Measurements from ENCODE around the gene RNH1.
A peak's percentile ranks its signal among the peaks of the same experiment; 100 is the strongest.
"Not testable (repeated sequence)": the region's sequence is repeated elsewhere in the genome, so short reads cannot be mapped to it uniquely, and the experiment has no call there.

The RNH1 gene

GRCh38 chr11:473962-474785 is 32.9 kb downstream of the RNH1 start:
- DNase-seq: peak; percentile 63

- DNase-seq: no peak
Observed at GRCh38 chr11:473415-473814, 33.6 kb downstream of the RNH1 start.

DNA sequence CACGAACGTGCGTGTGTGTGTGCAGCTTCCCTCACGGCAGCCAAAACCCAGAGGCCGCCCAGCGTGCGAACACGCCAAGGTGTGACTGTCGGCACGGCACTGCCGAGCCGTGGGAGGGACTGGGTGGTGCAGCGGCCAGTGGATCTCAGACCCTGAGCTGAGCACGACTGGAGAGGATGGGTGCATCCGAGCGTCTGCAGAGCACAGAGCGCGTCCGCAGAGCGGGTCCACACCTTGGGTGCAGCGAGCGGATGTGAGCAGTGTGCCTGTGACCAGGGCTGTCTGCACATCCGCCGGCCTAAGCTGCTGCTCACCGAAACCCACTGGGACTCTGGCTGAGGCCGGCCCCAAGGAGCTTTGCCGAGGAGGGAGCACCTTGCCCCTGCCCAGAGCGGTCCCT is 34.2 kb downstream of the RNH1 start:
- DNase-seq: no peak

GRCh38 chr11:472272-472671 is 34.8 kb downstream of the RNH1 start:
- no peak for DNase-seq

DNA sequence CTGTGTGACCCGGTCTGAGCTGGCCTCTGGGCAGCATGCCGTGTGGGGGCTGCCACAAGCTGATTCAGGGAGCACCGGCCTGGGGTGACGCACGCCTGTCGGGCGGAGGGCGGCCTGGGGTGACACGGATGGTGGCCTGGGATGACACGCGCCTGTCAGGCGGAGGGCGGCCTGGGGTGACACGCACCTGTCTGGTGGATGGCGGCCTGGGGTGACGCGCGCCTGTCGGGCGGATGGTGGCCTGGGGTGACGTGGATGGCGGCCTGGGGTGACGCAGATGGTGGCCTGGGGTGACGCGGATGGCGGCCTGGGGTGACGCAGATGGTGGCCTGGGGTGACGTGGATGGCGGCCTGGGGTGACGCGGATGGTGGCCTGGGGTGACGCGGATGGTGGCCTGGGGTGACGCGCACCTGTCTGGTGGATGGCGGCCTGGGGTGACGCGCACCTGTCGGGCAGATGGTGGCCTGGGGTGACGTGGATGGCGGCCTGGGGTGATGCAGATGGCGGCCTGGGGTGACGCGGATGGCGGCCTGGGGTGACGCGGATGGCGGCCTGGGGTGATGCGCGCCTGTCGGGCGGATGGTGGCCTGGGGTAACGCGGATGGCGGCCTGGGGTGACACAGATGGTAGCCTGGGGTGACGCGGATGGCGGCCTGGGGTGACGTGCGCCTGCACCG is 35.4 kb downstream of the RNH1 start:
- DNase-seq: no peak

- no peak for DNase-seq
Observed at GRCh38 chr11:469684-470560, 37.1 kb downstream of the RNH1 start.

DNA sequence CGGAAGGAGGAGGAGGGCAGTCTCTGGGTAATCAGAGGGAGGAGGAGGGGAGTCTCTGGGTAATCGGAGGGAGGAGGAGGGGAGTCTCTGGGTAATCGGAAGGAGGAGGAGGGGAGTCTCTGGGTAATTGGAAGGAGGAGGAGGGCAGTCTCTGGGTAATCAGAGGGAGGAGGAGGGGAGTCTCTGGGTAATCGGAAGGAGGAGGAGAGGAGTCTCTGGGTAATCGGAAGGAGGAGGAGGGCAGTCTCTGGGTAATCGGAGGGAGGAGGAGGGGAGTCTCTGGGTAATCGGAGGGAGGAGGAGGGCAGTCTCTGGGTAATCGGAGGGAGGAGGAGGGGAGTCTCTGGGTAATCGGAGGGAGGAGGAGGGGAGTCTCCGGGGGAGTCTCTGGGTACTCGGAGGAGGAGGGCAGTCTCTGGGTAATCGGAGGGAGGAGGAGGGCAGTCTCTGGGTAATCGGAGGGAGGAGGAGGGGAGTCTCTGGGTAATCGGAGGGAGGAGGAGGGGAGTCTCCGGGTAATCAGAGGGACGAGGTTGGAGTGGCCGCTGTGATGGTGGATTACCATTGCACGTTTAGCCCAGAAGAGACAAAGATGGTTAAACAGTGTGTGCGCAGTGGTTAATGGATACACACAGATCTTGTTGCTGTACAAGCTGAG is 37.9 kb downstream of the RNH1 start:
- DNase-seq: not testable (repeated sequence)

DNA sequence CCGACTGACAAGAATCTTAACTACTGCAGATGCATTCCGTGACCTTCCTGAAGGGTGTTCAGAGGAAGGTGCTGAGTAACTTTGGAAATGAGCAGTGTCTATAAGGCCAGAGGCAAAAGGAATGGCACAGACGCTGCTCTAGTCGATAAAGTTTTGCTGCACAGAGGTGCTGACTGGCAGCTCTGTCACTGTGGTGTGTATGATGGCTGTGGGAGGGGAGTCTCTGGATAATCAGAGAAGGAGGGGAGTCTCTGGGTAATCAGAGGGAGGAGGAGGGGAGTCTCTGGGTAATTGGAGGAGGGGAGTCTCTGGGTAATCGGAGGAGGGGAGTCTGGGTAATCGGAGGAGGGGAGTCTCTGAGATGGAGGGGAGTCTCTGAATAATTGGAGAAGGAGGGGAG is 38.5 kb downstream of the RNH1 start:
- DNase-seq: no peak

GRCh38 chr11:468036-468435 is 39.0 kb downstream of the RNH1 start:
- DNase-seq: no peak

- DNase-seq: no peak
Observed at GRCh38 chr11:465896-466530, 41.0 kb downstream of the RNH1 start.

GRCh38 chr11:464316-464715 is 42.7 kb downstream of the RNH1 start:
- DNase-seq: no peak

GRCh38 chr11:462107-462890 is 44.7 kb downstream of the RNH1 start:
- DNase-seq: no peak

DNA sequence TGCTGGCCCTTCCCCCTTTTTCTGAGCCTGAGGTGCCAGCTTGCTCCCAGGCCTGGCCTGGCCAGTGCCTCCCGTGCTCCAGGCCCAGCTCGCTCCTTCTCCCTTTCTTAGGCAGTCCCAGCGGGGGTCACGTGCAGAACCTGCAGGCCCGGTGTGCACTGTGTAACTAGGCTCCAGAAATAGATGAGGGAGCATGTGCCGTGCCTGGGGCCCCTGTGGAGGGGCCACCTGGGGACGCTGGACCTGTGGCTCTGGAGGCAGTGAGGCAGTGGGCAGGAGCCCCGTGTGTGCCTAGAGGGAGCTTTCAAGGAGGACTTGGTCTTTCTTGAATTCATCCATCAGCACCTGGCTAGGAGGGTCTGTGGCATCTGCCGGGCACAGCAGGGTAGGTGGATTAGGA is 45.4 kb downstream of the RNH1 start:
- no peak for DNase-seq

DNA sequence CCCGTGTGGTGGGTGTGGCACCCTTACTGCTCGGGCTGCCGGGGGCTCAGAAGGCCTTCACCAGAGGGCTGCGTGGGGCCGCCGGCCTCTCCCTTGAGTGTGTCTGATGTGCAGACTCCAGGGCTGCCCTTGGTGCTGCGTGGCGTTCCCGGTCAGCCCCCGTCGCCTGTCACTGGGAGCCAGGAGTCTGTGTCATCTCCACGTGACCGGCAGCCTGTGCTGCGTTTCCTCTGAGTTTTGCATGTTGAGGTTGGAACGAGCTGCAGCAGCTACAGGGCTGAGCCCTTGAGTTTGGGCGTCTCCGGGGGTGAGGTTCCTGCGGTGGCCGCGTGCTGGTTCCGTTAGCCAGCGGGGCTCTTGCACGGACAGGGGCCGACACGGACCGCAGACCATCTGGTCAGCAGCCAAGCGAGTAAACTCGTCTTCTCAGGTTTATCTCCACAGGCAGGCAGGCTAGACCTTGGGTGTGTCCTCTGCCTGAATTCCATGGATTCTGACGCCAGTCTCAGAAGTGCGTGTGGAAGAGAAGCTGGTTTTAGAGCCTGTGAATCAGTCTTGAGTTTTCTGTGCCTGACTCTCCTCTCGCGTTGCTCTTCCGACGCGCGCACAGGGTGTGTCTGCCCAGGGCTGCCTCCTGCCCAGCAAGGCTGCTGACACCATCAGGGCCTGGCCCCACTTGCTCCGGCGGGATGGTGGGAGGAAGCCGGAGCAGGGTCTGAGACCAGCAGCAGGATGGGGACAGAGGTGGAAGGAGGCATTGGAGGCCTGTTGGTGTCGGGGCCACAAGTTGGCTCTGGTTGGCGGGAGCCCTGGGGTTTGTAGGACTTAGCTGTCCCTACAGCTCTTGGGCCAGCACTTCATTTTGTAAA is 46.5 kb downstream of the RNH1 start:
- no peak for DNase-seq

DNA sequence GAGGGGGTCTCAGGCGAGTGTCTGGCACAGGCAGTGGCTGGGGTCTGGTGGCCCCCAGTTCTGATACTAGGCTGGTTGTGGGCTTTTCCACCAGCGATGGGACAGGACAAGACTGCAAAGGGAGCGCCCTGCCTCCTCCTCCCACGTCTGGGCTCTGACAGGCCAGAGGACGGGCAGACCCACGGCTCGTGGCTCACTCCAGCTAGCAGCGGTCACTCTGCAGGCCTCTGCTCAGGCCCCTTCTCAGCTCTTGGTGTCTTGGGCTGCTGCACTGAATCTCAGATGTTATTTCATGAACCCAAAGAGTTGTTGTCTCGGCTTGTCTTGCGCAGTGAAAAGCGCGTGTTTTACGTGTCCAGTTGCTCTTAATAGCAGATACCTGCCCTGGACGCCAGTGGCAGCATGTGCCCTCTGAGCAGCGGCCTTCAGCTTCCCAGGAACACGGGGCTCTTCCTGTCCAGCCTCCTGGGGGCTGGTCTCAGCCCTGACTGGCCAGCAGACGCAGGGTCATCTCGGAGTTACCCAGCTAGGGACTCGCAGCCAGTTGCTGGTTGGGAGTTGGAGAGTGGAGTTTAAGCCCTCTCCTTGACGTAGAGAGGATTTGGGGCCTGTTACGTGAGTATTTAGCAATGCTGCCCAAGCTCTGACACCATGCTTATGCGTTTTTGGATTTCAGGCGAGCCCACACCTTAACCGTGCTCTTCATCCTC is 47.4 kb downstream of the RNH1 start:
- DNase-seq: no peak

DNA sequence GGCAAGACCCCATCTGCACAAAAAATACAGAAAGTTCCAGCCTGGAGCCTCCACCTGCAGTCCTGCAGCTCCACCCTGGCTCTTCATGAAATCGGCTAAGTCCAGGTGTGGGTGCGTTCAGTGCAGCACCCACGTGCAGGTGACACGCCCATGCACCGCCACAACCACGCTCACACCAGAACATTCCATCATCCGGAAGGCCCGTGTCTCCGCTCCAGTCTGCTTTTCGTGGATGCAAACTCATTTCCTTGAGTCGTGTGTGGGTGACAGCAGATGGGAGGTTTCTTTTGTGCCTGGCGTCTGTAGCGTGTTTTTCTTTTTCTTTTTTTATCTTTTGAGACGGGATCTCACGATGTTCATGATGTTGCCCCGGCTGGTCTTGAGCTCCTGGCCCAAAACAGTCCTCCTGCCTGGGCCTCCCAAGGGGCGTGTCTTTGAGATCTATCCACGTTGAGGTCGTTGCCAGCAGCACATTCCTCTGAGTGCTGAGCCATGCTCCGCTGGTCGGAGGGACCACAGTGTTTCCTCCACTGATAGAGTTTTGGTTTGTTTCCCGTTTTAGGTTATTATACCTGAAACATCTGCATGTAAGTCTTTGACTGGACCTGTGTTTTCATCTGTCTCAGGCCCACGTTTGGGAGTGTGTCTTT is 49.8 kb downstream of the RNH1 start:
- no peak for DNase-seq

- no peak for DNase-seq
Observed at GRCh38 chr11:456533-456932, 50.5 kb downstream of the RNH1 start.

DNA sequence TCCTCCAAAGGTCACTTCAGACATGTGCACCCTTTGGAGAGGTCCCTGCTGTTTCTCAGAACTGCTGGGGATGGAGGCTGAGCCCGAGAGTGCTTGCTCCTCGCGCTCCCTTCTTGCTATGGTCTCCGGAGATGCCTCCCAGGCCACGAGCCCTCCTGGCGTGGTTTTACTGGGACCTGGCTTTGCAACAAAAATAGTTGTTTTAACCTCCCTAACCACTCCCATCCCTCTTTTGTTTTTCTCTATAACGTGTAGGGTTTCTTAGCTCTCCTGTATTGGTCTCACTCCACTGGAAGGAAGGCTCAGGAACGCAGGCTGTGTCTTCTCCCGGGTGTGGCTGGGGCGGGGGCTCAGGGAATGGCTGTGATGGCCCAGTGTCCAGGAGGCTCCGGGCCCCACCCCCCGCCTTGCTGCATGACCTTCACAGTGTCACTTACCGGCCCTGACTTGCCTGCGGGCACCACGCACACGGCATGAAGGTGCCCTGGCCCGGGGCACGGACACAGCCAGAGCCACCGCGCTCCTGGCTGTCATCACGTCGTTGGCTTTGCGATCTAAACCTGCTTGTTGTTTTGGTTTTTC is 51.4 kb downstream of the RNH1 start:
- no peak for DNase-seq
